ENCODE measurements around the gene KCNJ18. TPM values are rescaled to one million over a fixed set of nuclear protein-coding genes. Genes with fewer than 3 reads are reported as not detected.
"Not testable (repeated sequence)": the region's sequence is repeated elsewhere in the genome, so short reads cannot be mapped to it uniquely, and the experiment has no call there.

KCNJ18 gene
- total RNA-seq, 2 experiments from 2014 or later, result not detected

GRCh38 chr17:21689604-21690003 lies 2.7 kb upstream of the KCNJ18 start:
- Mint-ChIP-seq H3K9me3 (no peaks in the 10 kb centered on the region), H3K27me3 (no peaks in the 10 kb centered on the region), H3K4me1 (ENCODE audit: low read depth) (no peaks in the 10 kb centered on the region), H3K36me3 (ENCODE audit: low read depth) (no peaks in the 10 kb centered on the region), H3K27ac (no peak overlapping the region), H3K4me3 (no peak overlapping the region)
- no peak for TF ChIP-seq CTCF (IDR thresholded peaks at IDR 0.05)
- ChIA-PET CTCF (no interaction called here), POLR2A (no interaction called here)
- no peak for ATAC-seq
- intact Hi-C loops (cut with micrococcal nuclease), result no loop called here
- DNase-seq, result no peak

GRCh38 chr17:21690811-21691210 lies 1.5 kb upstream of the KCNJ18 start:
- H3K9me3 Mint-ChIP-seq; CTCF ChIA-PET; H3K36me3 Mint-ChIP-seq (ENCODE audit: low read depth); intact Hi-C loops (cut with micrococcal nuclease); DNase-seq; H3K4me3 Mint-ChIP-seq; ATAC-seq; H3K4me1 Mint-ChIP-seq (ENCODE audit: low read depth); POLR2A ChIA-PET; H3K27me3 Mint-ChIP-seq; H3K27ac Mint-ChIP-seq: not testable (repeated sequence)

- POLR2A ChIA-PET; H3K36me3 Mint-ChIP-seq (ENCODE audit: low read depth); H3K9me3 Mint-ChIP-seq; H3K4me1 Mint-ChIP-seq (ENCODE audit: low read depth); ATAC-seq; H3K4me3 Mint-ChIP-seq; H3K27ac Mint-ChIP-seq; H3K27me3 Mint-ChIP-seq; CTCF ChIA-PET; DNase-seq; intact Hi-C loops (cut with micrococcal nuclease): not testable (repeated sequence)
These were observed 842 bp upstream of the KCNJ18 start for GRCh38 chr17:21691481-21691880.

GRCh38 chr17:21692704-21693065 lies 362 bp downstream of the KCNJ18 start:
- H3K4me3 Mint-ChIP-seq; ATAC-seq; H3K4me1 Mint-ChIP-seq (ENCODE audit: low read depth); POLR2A ChIA-PET; H3K9me3 Mint-ChIP-seq; H3K27me3 Mint-ChIP-seq; DNase-seq; H3K27ac Mint-ChIP-seq; intact Hi-C loops (cut with micrococcal nuclease); CTCF ChIA-PET; H3K36me3 Mint-ChIP-seq (ENCODE audit: low read depth): not testable (repeated sequence)

- POLR2A ChIA-PET; H3K4me1 Mint-ChIP-seq (ENCODE audit: low read depth): not testable (repeated sequence)
These were observed 1.1 kb downstream of the KCNJ18 start for GRCh38 chr17:21693391-21693796.

GRCh38 chr17:21693937-21694336 lies 1.6 kb downstream of the KCNJ18 start:
- intact Hi-C loops (cut with micrococcal nuclease); ATAC-seq; H3K27ac Mint-ChIP-seq; H3K4me1 Mint-ChIP-seq (ENCODE audit: low read depth); POLR2A ChIA-PET; CTCF ChIA-PET; DNase-seq; H3K4me3 Mint-ChIP-seq; H3K36me3 Mint-ChIP-seq (ENCODE audit: low read depth); H3K9me3 Mint-ChIP-seq; H3K27me3 Mint-ChIP-seq: not testable (repeated sequence)

More at GRCh38 chr17:21693391-21693796, 1.1 kb downstream of the KCNJ18 start:
- H3K4me3 Mint-ChIP-seq; H3K27ac Mint-ChIP-seq; ATAC-seq; H3K36me3 Mint-ChIP-seq (ENCODE audit: low read depth); DNase-seq; H3K27me3 Mint-ChIP-seq; intact Hi-C loops (cut with micrococcal nuclease); CTCF ChIA-PET; H3K9me3 Mint-ChIP-seq: not testable (repeated sequence)

- H3K4me3 Mint-ChIP-seq; H3K27ac Mint-ChIP-seq; H3K27me3 Mint-ChIP-seq; POLR2A ChIA-PET; H3K4me1 Mint-ChIP-seq (ENCODE audit: low read depth); H3K9me3 Mint-ChIP-seq; H3K36me3 Mint-ChIP-seq (ENCODE audit: low read depth); CTCF ChIA-PET; DNase-seq; intact Hi-C loops (cut with micrococcal nuclease); ATAC-seq: not testable (repeated sequence)
These were observed 3.9 kb downstream of the KCNJ18 start for GRCh38 chr17:21696227-21696626.

- H3K36me3 Mint-ChIP-seq (ENCODE audit: low read depth); DNase-seq; H3K27ac Mint-ChIP-seq; CTCF ChIA-PET; H3K27me3 Mint-ChIP-seq; POLR2A ChIA-PET; H3K4me1 Mint-ChIP-seq (ENCODE audit: low read depth); ATAC-seq; H3K4me3 Mint-ChIP-seq; H3K9me3 Mint-ChIP-seq; intact Hi-C loops (cut with micrococcal nuclease): not testable (repeated sequence)
These were observed 4.7 kb downstream of the KCNJ18 start for GRCh38 chr17:21696842-21697507.

- CTCF ChIA-PET; H3K4me3 Mint-ChIP-seq; H3K4me1 Mint-ChIP-seq (ENCODE audit: low read depth); ATAC-seq; intact Hi-C loops (cut with micrococcal nuclease); POLR2A ChIA-PET; H3K27me3 Mint-ChIP-seq; DNase-seq; H3K36me3 Mint-ChIP-seq (ENCODE audit: low read depth); H3K27ac Mint-ChIP-seq; H3K9me3 Mint-ChIP-seq: not testable (repeated sequence)
These were observed 5.2 kb downstream of the KCNJ18 start for GRCh38 chr17:21697508-21697860.

- H3K4me1 Mint-ChIP-seq (ENCODE audit: low read depth); H3K27ac Mint-ChIP-seq; DNase-seq; POLR2A ChIA-PET; CTCF ChIA-PET; H3K9me3 Mint-ChIP-seq; ATAC-seq; H3K27me3 Mint-ChIP-seq; intact Hi-C loops (cut with micrococcal nuclease); H3K4me3 Mint-ChIP-seq; H3K36me3 Mint-ChIP-seq (ENCODE audit: low read depth): not testable (repeated sequence)
These were observed 6.2 kb downstream of the KCNJ18 start for GRCh38 chr17:21698437-21699075.

GRCh38 chr17:21699124-21699523 lies 6.8 kb downstream of the KCNJ18 start:
- H3K27ac Mint-ChIP-seq; H3K9me3 Mint-ChIP-seq; H3K36me3 Mint-ChIP-seq (ENCODE audit: low read depth); intact Hi-C loops (cut with micrococcal nuclease); H3K4me3 Mint-ChIP-seq; ATAC-seq; DNase-seq; H3K27me3 Mint-ChIP-seq; H3K4me1 Mint-ChIP-seq (ENCODE audit: low read depth); CTCF ChIA-PET; POLR2A ChIA-PET: not testable (repeated sequence)

All from activated CD8-positive, alpha-beta T cell treated with anti-CD3 and anti-CD28 coated beads for 36 hours (primary cell).